Cardiac septum (tissue), 1 donor: ENCODE data around the gene PITPNM2. TPM values are rescaled to one million over a fixed set of nuclear protein-coding genes. Genes with fewer than 3 reads are reported as not detected.

Source experiments
- DNase-seq: peaks from one replicate; pipeline ENCODE4 v3.0.0-alpha.2; 2020; ENCODE audit warnings: low spot score
- intact Hi-C: fragments of 100-400 bp; cut with DNase I; formaldehyde crosslinking; loops from one replicate; pipeline ENCODE4 v1.14.0; 2022
- total RNA-seq: library from RNA; stranded (reverse); fragmentation: NEBNext Ultra II Directional; extraction: Animal tissue kit (Norgen Biotek cat#: 25700); gene quantifications from one replicate; pipeline ENCODE4 v1.2.1, GENCODE V29; 2021
- donor health status: DM: no; HTN: no; CAD: no.

The PITPNM2 gene
- total RNA-seq, 1 donor from 2014 or later: 22.2 TPM

- intact Hi-C loops: no loop called here
- DNase-seq: no peak
Measured at GRCh38 chr12:123148655-123149054, 2.2 kb downstream of the PITPNM2 start.

DNA sequence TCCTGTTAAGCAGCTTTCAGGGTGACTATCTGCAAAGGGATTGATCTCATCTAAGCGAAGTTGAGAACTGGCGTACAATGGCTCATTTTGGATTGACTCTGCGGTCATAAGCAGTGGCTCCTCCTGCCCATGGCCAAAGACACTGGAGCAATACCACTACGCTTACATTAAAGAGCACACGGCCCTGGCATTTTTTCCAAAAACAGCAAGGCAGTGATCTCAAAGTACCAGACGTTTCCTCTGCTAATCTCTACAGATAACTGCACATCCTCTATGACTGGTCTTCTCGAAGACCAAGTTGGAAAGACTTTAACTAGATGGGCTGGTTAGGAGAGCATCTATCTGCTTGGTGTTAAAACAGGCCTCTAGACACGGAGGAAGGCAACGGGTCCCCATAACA lies 2.7 kb downstream of the PITPNM2 start:
- no peak for DNase-seq
- intact Hi-C loops: no loop called here

GRCh38 chr12:123145211-123145610 lies 5.7 kb downstream of the PITPNM2 start:
- DNase-seq: no peak
- intact Hi-C loops: no loop called here

DNA sequence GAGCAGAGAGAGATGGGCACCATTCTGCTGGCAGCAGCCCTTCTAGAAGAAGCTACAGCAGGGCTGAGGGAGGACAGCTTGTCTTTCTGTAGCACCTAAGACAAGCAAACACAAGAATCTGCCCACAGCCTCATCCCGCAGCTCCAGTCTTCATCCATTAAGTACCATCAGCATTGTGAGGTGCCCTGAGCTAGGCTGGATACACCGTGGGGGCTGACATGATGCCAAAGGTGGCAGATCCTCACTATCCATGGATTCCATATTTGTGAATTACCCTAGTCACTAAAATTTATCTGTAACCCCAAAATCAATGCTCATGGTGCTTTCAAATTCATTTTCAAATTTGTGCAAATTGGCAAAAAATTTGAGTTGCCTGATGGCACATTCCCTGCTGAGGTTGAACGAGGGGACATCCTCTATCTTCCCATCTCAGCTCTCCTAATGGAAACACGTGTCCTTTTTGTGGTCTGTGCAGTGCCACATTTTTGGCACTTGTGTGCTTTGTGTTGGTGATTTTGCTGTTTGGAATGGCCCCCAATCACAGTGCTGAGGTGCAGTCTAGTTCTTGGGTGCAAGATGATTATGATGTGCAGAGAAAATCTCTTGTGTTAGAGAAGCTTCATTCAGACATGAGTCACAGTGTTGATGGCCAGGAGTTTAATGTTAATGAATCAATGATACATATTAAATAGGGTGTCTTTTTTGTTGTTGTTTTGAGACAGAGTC lies 7.0 kb downstream of the PITPNM2 start:
- no peak for DNase-seq
- intact Hi-C loops: loop anchor here (5.0 kb wide), 1 partner anchor 37 kb away; no protein-coding TSS in a partner anchor

DNA sequence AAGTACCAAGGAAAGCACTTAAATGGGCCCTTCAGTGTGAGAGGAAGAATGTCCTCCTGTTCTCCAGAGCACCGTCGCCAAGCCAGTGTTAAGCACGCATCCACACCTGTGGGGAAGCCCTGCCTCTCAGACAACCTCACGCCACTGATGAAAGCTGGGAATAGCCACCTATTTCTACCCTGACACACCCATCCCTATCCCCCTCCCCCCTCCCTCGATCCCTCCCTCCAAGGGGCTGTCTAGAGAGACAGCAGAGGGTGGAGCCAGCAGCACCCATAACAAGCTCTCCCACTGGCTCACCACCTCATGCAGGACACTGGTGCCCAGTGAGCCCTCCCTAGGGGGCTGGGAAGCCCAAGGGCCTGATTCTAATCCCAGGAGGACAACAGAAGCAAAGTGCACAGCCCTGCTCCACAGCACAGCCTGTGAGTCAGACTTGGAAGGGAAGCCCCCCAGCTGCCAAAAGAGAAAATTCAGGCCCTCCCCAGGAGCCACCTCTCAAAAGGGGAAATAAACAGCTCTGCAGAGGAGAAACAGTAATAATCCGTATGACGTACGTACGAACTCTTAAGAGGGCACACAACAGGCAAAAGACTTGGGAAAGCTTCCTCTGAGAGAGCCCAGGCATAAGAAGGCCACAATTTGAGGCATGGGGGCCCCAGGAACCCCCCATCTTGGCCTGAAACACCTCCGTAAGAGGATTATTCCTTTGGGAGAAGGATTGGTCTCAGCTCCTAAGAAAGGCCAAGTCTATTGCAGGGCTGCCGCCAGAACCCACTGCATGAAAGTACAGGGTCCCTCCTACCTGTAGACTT lies 7.8 kb downstream of the PITPNM2 start:
- DNase-seq: no peak
- intact Hi-C loops: loop anchor here (5.0 kb wide), 1 partner anchor 36 kb away; no protein-coding TSS in a partner anchor

- intact Hi-C loops: loop anchor here (5.0 kb wide), 1 partner anchor 35 kb away; no protein-coding TSS in a partner anchor
- no peak for DNase-seq
Measured at GRCh38 chr12:123142518-123142840, 8.4 kb downstream of the PITPNM2 start.

- intact Hi-C loops: loop anchor here (5.0 kb wide), 1 partner anchor 35 kb away; no protein-coding TSS in a partner anchor
Measured at GRCh38 chr12:123141615-123142517, 9.0 kb downstream of the PITPNM2 start.

DNA sequence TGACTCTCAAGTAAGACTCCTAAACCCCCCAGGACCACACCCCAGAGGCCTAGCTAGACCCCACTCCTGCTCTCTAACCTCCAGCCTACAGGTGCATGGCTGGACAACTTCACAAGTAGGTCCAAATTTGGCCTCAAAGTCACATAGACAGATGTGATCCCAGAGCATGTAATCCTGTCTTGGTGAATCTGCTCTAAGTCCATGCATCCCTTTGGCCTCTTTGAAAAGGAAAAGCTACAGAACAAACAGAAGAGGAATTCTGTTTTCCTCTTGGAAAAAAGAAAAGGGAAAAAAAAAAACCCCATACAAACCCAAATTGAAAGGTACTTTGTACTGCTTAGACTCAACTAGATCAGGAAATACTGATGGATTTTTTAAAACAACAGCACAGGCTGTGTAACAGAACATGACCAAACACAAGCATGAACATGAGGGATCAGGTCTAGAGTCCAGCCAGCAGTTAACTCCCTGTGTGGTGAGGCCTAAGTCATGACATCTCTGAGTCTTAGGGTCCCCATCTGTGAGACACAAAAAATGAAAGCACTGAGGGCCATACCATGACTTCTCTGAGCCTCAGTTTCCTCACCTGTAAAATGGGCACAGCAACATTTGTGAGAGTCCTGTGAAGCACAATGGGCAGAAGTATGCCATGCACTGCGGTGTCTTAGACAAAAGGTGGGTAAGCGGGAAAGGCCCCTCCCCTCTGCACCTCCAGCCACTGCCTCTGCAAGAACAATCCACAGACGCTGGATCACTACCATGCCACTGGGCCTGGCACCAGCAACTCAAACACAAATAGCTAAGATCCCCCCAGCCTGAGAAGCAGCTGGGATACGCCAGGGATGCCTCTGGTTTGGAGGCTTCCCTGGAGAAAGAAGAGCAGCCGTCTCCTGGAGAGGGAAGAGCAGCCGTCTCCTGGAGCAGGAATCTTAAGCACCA lies 9.9 kb downstream of the PITPNM2 start:
- intact Hi-C loops: loop anchor here (5.0 kb wide), 1 partner anchor 34 kb away; no protein-coding TSS in a partner anchor
- DNase-seq: no peak

More at GRCh38 chr12:123141615-123142517, 9.0 kb downstream of the PITPNM2 start:
- no peak for DNase-seq

GRCh38 chr12:123139926-123140675 lies 10.8 kb downstream of the PITPNM2 start:
- intact Hi-C loops: loop anchor here (5.0 kb wide), 1 partner anchor 33 kb away; no protein-coding TSS in a partner anchor
- DNase-seq: no peak

GRCh38 chr12:123135688-123136087 lies 15.2 kb downstream of the PITPNM2 start:
- no peak for DNase-seq
- intact Hi-C loops: no loop called here

GRCh38 chr12:123134826-123135225 lies 16.1 kb downstream of the PITPNM2 start:
- intact Hi-C loops: no loop called here
- DNase-seq: no peak

DNA sequence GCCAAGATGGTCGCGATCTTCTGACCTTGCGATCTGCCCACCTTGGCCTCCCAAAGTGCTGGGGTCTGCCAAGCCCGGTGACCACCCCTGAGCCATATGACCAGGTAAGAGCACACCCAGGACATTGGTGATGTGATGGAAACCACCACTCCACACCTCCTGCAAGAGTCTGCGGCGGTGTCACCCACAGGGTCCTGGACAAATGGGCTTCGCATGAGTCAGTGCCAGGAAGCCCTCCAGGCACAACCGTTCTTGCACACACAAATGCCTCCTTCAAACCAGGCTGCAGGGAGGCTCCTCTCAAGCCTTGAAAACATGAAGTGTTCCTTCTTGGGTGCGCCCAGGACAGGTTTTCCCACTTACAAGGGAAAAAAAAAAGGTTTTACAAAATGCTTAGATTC lies 16.6 kb downstream of the PITPNM2 start:
- intact Hi-C loops: no loop called here
- DNase-seq: no peak

- DNase-seq: no peak
- intact Hi-C loops: no loop called here
Measured at GRCh38 chr12:123133701-123134100, 17.2 kb downstream of the PITPNM2 start.

- no peak for DNase-seq
- intact Hi-C loops: no loop called here
Measured at GRCh38 chr12:123132951-123133619, 17.8 kb downstream of the PITPNM2 start.

GRCh38 chr12:123131879-123132402 lies 18.9 kb downstream of the PITPNM2 start:
- intact Hi-C loops: no loop called here
- DNase-seq: no peak

GRCh38 chr12:123131291-123131832 lies 19.5 kb downstream of the PITPNM2 start:
- intact Hi-C loops: no loop called here

DNA sequence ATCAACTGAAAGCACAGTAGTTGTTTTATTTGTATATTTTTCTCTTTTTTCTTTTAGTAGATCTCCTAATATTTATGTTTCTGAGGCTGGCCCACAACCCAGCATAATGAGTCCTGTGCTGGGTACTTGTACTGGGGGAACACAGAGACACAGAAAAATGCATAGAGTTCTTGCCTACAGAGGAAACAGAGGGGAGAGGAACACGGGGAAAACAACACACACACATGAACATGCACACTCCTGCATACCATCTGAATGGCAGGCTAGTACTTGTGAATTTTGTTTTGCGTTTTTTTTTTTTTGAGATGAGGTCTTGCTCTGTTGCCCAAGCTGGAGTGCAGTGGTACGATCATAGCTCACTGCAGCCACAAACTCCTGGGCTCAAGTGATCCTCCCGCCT lies 21.3 kb downstream of the PITPNM2 start:
- intact Hi-C loops: no loop called here
- DNase-seq: no peak

More at GRCh38 chr12:123131291-123131832, 19.5 kb downstream of the PITPNM2 start:
- DNase-seq: no peak
